DND-41 (cell line): Measurements from ENCODE around the gene CCDC171.

Experiments
- CTCF ChIP-seq: IDR thresholded peaks from 2 replicates; pipeline ENCODE4 v1.5.1; 2012; ENCODE audit warnings: borderline replicate concordance, low read length, moderate library complexity, mild to moderate bottlenecking; ENCODE audit not compliant: poor library complexity, severe bottlenecking; ENCODE audit errors: extremely low read depth
- EZH2 ChIP-seq: IDR thresholded peaks from 3 replicates; pipeline ENCODE4 v1.6.1; 2012; ENCODE audit warnings: borderline replicate concordance, low read depth, mild to moderate bottlenecking, moderate library complexity, low read length, inconsistent platforms; ENCODE audit not compliant: severe bottlenecking

GRCh38 chr9:15842051-15842450, 289.2 kb downstream of the CCDC171 start:
- TF ChIP-seq CTCF = no peak
- no peak for TF ChIP-seq EZH2
